GM12878 (cell line): ENCODE results near the gene DGKB. TPM values are rescaled to one million over a fixed set of nuclear protein-coding genes. Genes with fewer than 3 reads are reported as not detected.

Experiments used
- ATAC-seq: fragments of 200-7000 bp; cut with Tn5 transposase; 3 replicates; pipeline ENCODE4 v1.9.1; 2020; ENCODE audit warnings: mild to moderate bottlenecking, moderate library complexity
- BruUV-seq: library from RNA; stranded (reverse); fragments of 400-500 nt; replicated peaks from 2 replicates; lab custom pipeline; 2021; lab: Mats Ljungman, UMichigan
- CTCF ChIA-PET: fragments of 300-600 bp; sonication (Branson Sonifier 250); formaldehyde crosslinking; extraction: SDS; loops from one replicate; lab custom pipeline; 2021; ENCODE audit warnings: inconsistent platforms; lab: Yijun Ruan, JAX
- POLR2A ChIA-PET: fragments of 350-600 bp; formaldehyde crosslinking; extraction: SDS; loops from one replicate; lab custom pipeline; 2021; ENCODE audit warnings: inconsistent platforms; lab: Charles Lee
- RAD21 ChIA-PET: fragments of 300-600 bp; sonication (Branson Sonifier 250); formaldehyde crosslinking; loops from one replicate; lab custom pipeline; 2023; ENCODE audit warnings: antibody characterized with exemption; ENCODE audit not compliant: unreplicated experiment; lab: Charles Lee
- SMC1A ChIA-PET: fragments of 300-600 bp; sonication (Branson Sonifier 250); formaldehyde crosslinking; loops from one replicate; lab custom pipeline; 2023; ENCODE audit not compliant: unreplicated experiment, uncharacterized antibody; lab: Charles Lee
- DNase-seq: peaks from one replicate; pipeline ENCODE4 v3.0.0-alpha.2; 2011; ENCODE audit warnings: low read depth, low spot score
- FAIRE-seq: peaks from 3 replicates; lab custom pipeline; 2011; peaks lifted over from hg19 to GRCh38; lab: Jason Lieb, UNC
- H2AFZ ChIP-seq: 2 replicates; pipeline ENCODE4 v1.6.0; 2011; ENCODE audit warnings: low read depth, low read length, control low read depth; ENCODE audit not compliant: control insufficient read depth
- H3K27ac ChIP-seq: 2 replicates; pipeline ENCODE4 v1.5.1; 2011; ENCODE audit warnings: control low read depth; ENCODE audit not compliant: control insufficient read depth, insufficient read depth
- H3K27me3 ChIP-seq, 2 experiments: replicated peaks in 1 of 2; 2 replicates each; pipeline versions ENCODE4 v1.6.0 to v1.6.1; 2011; ENCODE audit warnings: low read length in 1 of 2; ENCODE audit not compliant: control insufficient read depth in 2 of 2, insufficient read depth in 2 of 2
- H3K36me3 ChIP-seq, 2 experiments: 2 replicates each; pipeline ENCODE4 v1.5.1; 2011; ENCODE audit warnings: low read length in 1 of 2; ENCODE audit not compliant: control insufficient read depth in 2 of 2, insufficient read depth in 2 of 2
- H3K4me1 ChIP-seq: 2 replicates; pipeline ENCODE4 v1.6.1; 2011; ENCODE audit warnings: mild to moderate bottlenecking, low read length, moderate library complexity, mixed read lengths; ENCODE audit not compliant: control insufficient read depth, insufficient read depth
- H3K4me2 ChIP-seq: 2 replicates; pipeline ENCODE4 v1.6.0; 2011; ENCODE audit warnings: control low read depth; ENCODE audit not compliant: control insufficient read depth, insufficient read depth
- H3K4me3 ChIP-seq: fragments of 200-600 bp; sonication (generic); 2 replicates; pipeline ENCODE4 v1.5.1; 2016
- H3K79me2 ChIP-seq: 2 replicates; pipeline ENCODE4 v1.6.0; 2011; ENCODE audit warnings: low read length; ENCODE audit not compliant: control insufficient read depth, insufficient read depth
- H3K9ac ChIP-seq: 2 replicates; pipeline ENCODE4 v1.8.0; 2011; ENCODE audit warnings: low read length, control low read depth, mixed read lengths; ENCODE audit not compliant: control insufficient read depth, insufficient read depth
- H3K9me3 ChIP-seq: replicated peaks from 3 replicates; pipeline ENCODE4 v1.5.1; 2011; ENCODE audit warnings: mild to moderate bottlenecking, low read length; ENCODE audit not compliant: control insufficient read depth, insufficient read depth
- H4K20me1 ChIP-seq: 2 replicates; pipeline ENCODE4 v1.6.0; 2011; ENCODE audit not compliant: control insufficient read depth, insufficient read depth
- ATF3 ChIP-seq: IDR thresholded peaks from 2 replicates; pipeline ENCODE4 v1.6.1; 2011; ENCODE audit warnings: low read depth, mild to moderate bottlenecking, low read length, moderate library complexity, borderline replicate concordance; ENCODE audit errors: extremely low read depth
- CBX3 ChIP-seq: fragments of 200-600 bp; sonication (generic); IDR thresholded peaks from 2 replicates; pipeline ENCODE4 v1.6.1; 2016; ENCODE audit warnings: low read depth, borderline replicate concordance
- FOS ChIP-seq: IDR thresholded peaks from 3 replicates; pipeline ENCODE4 v1.6.1; 2011; ENCODE audit warnings: borderline replicate concordance; ENCODE audit not compliant: insufficient read length; ENCODE audit errors: extremely low read depth
- FOXK2 ChIP-seq: fragments of 450-650 bp; IDR thresholded peaks from 2 replicates; pipeline ENCODE4 v1.6.1; 2017; ENCODE audit warnings: mild to moderate bottlenecking, moderate library complexity
- MAX ChIP-seq: IDR thresholded peaks from 2 replicates; pipeline ENCODE4 v1.6.1; 2012; ENCODE audit warnings: low read depth, low read length, improper control_type of control experiment
- PAX8 ChIP-seq: fragments of 450-650 bp; IDR thresholded peaks from 2 replicates; pipeline ENCODE4 v1.6.1; 2017; ENCODE audit warnings: mild to moderate bottlenecking, moderate library complexity
- POLR2AphosphoS2 ChIP-seq: IDR thresholded peaks from 2 replicates; pipeline ENCODE4 v1.6.1; 2011; ENCODE audit warnings: low read depth, mild to moderate bottlenecking, low read length, improper control_type of control experiment, moderate library complexity
- SPI1 ChIP-seq: IDR thresholded peaks from 2 replicates; pipeline ENCODE4 v1.6.1; 2011; ENCODE audit warnings: low read depth, mild to moderate bottlenecking, low read length, moderate library complexity, borderline replicate concordance; ENCODE audit not compliant: insufficient read depth
- YY1 ChIP-seq: IDR thresholded peaks from 2 replicates; pipeline ENCODE4 v1.6.1; 2011; ENCODE audit warnings: low read depth, mild to moderate bottlenecking, low read length
- ZBTB4 ChIP-seq: fragments of 450-650 bp; formaldehyde crosslinking; IDR thresholded peaks from 2 replicates; pipeline ENCODE4 v1.4.0; 2022; ENCODE audit warnings: mild to moderate bottlenecking, moderate library complexity
- ZSCAN29 ChIP-seq: fragments of 450-650 bp; IDR thresholded peaks from 2 replicates; pipeline ENCODE4 v1.6.1; 2017; ENCODE audit warnings: mild to moderate bottlenecking, moderate library complexity
- WGBS: methylation state at CpG from one replicate; pipeline ENCODE4 v1.1.6; 2016; ENCODE audit warnings: low lambda C conversion rate; ENCODE audit not compliant: insufficient replicate concordance, insufficient coverage; ENCODE audit errors: missing lambda C conversion rate; 5-methylcytosine and 5-hydroxymethylcytosine counted together
- in situ Hi-C: fragments of 300-500 bp; cut with MboI; formaldehyde crosslinking; loops from 9 replicates; pipeline ENCODE4 v1.14.3; 2018; ENCODE audit warnings: mixed read lengths
- intact Hi-C: fragments of 100-400 bp; cut with micrococcal nuclease; formaldehyde crosslinking; loops from one replicate; pipeline ENCODE4 v1.14.2; 2022; ENCODE audit not compliant: unreplicated experiment
- polyA plus RNA-seq, 11 experiments: library from polyadenylated mRNA; depleted of rRNA in 4 of 11; unstranded in 6 of 11; stranded (reverse) in 5 of 11; fragments of >200 nt; fragmentation: Nextera tagmentation in 4 of 11; fragmentation: Illumina TruSeq in 1 of 11; extraction: Ambion mirVana in 4 of 11; extraction: Trizol in 1 of 11; gene quantifications; 1 replicate in 1 of 11; 2 replicates in 10 of 11; pipeline versions ENCODE4 v1.2.1 to v1.2.3, GENCODE V29; 2011 to 2016; ENCODE audit warnings: inconsistent platforms in 2 of 11, missing spikeins in 2 of 11, low read depth in 1 of 11
- total RNA-seq, 4 experiments: library from RNA; depleted of rRNA in 3 of 4; stranded (reverse); fragments of >200 nt in 3 of 4; fragmentation: Illumina TruSeq in 1 of 4; extraction: Trizol in 1 of 4; gene quantifications; 2 replicates each; pipeline versions ENCODE4 v1.2.1 to v1.2.3, GENCODE V29; 2013 to 2021

Gene DGKB
- total and polyA plus RNA-seq, 10 of the 15 experiments (the other 5 are each of a cell fraction or from before 2014, with no cell fraction given): 0.02 to 0.10 (median 0.04) TPM; not detected in 6

- no peak for DNase-seq
These were observed 599.0 kb downstream of the DGKB start for GRCh38 chr7:14303536-14303935.

More at GRCh38 chr7:14303536-14303935, 599.0 kb downstream of the DGKB start:
- ChIA-PET POLR2A (no interaction called here), SMC1A (no interaction called here), RAD21 (no interaction called here), CTCF (no interaction called here)
- Histone ChIP-seq H4K20me1 (no peaks in the 10 kb centered on the region), H3K4me3 (no peak overlapping the region), H3K4me2 (no peak overlapping the region), H3K9ac (no peak overlapping the region), H3K9me3 (no peaks in the 10 kb centered on the region), H3K4me1 (no peaks in the 10 kb centered on the region), H2AFZ (no peak overlapping the region), H3K27me3 (no peaks in the 10 kb centered on the region), H3K36me3 (no peaks in the 10 kb centered on the region), H3K27ac (no peak overlapping the region), H3K79me2 (no peaks in the 10 kb centered on the region)
- in situ Hi-C loops: no loop called here
- TF ChIP-seq PAX8 (no peak), YY1 (no peak), ZBTB4 (CRISPR knock-in tag) (no peak), POLR2AphosphoS2 (no peak), ATF3 (no peak), SPI1 (no peak), FOXK2 (no peak), FOS (no peak), ZSCAN29 (no peak), MAX (no peak), CBX3 (no peak)
- FAIRE-seq: no peak
- BruUV-seq: no TSS peak
- intact Hi-C loops: no loop called here
- 53% methylated on average over 2 of the region's 2 CpGs for WGBS
- ATAC-seq: no peak
